NCI-H526 (cell line): Measurements from ENCODE around the gene DYNLL1.
"Not testable (repeated sequence)": the region's sequence is repeated elsewhere in the genome, so short reads cannot be mapped to it uniquely, and the experiment has no call there.

ENCODE experiments used
- DNase-seq, 2 experiments: peaks; one replicate each; lab custom pipeline; 2025; lab: John Stamatoyannopoulos, UW

Gene DYNLL1

DNA sequence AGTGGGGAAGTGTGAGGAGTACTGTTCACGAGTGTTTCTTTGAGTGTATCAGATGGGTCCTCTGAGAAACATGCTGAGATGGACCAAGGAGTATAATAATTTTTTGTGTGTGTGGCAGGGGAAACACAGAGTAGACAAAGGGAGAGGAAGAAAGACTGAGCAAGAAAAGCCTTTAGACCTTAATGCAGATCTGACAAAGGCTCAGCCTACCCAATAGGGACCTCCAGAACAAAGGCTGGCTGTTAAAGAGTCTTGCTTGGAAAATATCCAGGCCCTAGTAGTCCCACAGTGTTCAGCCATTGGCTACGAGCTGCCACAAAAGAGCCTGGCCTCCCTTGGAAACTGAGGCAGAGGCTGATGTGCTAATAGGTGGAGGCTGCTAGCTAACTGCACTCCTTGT lies 19.6 kb downstream of the DYNLL1 start:
- DNase-seq: no peak

DNA sequence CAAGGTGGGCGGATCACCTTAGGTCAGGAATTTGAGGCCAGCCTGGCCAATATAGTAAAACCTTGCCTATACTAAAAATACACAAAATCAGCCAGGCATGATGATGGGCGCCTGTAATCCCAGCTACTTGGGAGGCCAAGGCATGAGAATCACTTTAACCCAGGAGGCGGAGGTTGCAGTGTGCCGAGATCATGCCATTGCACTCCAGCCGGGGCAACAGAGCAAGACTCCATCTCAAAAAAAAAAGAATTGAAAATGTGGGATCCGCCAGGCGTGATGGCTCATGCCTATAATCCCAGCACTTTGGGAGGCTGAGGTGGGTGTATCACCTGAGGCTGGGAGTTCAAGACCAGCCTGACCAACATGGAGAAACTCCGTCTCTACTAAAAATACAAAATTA lies 23.4 kb downstream of the DYNLL1 start:
- not testable (repeated sequence) for DNase-seq

DNA sequence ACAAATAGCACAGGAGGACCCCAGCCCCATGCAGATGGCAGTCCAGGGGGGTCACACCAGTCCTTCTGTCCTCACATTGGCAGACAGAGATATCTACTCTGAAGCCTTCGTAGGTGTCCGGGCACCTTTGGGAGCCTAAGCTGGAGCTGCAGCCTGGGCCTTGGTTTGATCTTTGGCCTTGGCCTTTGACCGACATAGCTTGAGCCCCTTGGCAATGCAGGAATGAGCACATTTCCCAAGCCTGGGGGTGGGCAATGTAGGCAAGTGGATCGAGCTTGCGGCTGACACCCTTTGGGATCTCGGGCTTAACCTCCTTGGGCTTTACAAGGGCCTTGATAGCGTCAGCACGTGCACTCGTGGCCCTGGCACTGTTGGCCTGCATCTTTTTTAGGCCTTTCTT lies 26.7 kb downstream of the DYNLL1 start:
- no peak for DNase-seq

DNA sequence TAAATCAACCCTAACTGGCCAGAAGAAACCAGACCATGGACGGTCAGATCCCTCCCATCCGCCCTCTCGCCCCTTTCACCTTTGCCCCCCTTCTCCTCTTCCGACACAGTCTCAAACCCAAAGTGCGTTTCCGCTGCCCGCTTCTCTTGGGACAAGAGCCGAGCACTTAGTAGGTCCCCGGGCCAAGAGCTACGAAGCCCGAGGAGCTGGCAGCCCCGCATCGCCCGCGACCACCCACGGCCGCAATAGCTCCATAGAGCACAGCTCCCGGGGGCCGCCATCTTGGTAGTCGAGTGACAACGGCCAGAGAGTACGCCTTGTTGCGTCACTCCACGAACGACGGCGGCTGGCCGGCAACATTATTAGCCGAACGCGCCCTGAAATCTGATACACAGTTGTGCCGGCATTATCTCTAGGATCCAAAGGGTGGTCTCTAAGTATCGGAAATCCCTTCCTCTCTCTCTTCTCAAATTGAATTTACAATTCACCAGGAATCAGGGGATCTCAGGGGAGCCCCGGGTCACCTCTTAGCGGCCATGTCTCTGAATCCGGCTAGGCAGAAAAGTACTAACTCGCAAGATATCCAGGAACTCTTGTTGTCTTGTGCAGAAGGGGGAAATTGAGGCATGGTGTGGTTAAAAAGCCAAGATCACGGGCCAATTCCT lies 33.1 kb downstream of the DYNLL1 start, which contains the start of gene COQ5:
Gene COQ5 (minus strand): TSS at position 298 of the 665 bp plus-strand sequence. CDS start 17 bp downstream, at position 281.
- DNase-seq: peak; percentile 60 to 91

DNA sequence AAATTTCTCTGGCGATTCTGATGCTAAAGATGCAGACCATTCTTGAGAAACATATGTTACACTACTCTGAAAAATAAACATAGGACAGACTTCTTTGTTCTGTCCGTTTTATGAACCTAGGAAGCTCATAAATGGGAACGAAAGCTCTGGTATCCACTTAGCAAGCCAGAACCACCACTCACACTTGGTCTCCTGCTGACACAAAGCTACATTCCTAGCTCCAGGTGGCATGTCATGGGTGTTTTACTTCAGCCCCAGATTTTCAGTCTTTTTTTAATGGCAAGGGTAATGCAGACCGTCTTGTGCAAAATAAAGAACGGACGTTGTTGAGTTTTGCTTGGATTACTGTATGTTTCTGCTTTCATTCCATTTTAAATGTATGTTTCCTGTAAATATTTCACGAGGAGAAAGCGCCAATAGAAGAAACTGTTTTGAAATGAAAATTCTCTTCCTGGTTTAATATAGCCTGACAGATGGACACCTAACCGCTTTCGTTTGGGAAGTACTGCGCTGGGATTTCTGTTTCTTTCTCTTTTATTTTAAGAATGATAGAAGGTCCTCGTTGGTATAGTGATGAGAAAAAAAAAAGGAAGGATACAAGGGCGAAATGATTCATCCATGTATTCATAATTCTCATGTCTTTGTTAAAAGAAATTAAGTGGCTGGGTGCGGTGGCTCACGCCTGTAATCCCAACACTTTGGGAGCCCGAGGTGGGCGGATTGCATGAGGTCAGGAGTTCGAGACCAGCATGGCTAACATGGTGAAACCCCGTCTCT lies 33.9 kb downstream of the DYNLL1 start:
- DNase-seq: peak; percentile 18 to 50

DNA sequence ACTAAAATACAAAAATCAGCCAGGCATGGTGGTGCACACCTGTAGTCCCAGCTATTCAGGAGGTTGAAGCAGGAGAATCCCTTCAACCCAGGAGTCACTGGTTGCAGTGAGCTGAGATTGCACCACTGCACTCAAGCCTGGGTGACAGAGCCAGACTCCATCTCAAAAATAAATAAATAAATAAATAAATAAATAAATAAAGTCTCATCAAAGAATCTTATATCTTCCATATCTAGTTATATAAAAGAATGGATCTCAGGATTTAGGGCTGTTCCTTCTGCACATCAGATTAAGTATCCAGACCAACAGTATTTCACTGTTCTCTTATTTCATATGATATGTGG lies 34.5 kb downstream of the DYNLL1 start:
- not testable (repeated sequence) for DNase-seq

DNA sequence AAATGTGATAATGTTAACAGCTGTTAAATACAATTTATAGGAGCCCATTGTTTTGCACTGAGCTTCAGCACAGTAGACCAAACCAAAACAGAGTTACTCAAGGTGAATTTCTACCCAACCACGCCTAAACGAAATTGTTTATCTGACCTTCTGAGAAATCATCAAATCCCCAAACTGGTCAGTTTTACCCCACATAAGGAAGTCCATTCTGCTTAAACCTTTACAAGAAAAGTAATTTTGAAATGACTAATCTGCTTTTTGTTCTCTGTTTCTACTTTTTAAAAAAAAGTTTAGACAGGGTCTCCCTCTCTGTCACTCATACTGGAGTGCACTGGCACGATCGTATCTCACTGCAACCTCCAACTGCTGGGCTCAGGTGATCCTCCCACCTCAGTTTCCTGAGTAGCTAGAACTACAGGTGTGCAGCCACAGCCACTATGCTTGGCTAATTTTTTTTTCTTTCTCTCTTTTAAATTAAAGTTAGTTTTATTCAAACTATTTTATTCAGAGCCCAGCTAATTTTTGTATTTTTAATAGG lies 36.9 kb downstream of the DYNLL1 start:
- no peak for DNase-seq

DNA sequence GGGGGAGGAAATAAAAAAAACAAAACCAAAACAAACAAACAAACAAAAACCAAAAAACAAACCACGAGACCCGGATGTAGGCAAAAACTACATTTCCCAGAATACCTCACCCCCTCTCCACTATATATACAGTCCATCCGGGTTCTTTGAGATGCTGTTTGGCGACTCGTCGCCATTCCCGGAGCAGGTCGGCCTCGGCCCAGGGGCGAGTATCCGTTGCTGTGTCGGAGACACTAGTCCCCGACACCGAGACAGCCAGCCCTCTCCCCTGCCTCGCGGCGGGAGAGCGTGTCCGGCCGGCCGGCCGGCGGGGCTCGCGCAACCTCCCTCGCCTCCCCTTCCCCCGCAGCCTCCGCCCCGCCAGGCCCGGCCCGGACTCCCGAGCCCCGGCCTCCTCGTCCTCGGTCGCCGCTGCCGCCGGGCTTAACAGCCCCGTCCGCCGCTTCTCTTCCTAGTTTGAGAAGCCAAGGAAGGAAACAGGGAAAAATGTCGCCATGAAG lies 38.3 kb downstream of the DYNLL1 start, which contains the start of gene RNF10:
Gene RNF10 (plus strand): TSS at position 154 of the 500 bp plus-strand sequence. CDS start 456 bp downstream, outside the sequence.
- DNase-seq: peak; percentile 76 to 93

DNA sequence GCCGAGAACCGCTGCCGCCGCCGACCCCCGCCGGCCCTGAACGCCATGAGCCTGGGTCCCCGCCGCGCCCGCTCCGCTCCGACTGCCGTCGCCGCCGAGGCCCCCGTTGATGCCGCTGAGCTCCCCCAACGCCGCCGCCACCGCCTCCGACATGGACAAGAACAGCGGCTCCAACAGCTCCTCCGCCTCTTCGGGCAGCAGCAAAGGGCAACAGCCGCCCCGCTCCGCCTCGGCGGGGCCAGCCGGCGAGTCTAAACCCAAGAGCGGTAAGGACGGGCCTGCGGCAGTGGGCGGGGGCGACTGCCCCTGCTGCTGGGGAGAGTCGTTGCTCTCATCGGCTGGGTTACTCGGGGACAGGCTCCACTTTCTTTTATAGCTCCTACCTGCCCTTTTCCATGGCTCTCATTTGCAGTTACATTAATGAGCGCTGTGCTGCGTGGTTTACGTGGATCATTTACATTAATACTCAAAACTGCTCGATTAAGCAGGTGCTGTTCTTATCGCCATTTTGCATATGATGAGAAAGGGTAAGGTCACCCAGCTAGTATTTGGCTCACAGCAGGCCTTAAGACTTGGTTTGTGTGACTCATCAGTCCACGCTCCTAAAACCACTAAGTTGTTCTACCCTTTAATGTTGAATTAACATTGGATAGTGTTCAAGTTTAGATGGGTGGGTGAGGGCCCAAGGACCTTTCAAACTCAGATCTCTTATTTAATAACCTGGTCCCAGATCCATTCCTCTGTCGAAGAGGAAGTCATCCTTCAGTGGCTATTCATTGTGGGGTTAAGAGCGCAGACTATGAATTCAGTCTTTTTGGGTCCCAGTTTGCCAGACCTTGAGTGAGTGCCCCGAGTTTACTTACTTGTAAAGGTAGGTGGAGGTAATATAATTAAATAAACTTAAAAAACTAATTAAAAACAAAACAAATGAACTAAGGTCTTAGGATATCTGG lies 39.1 kb downstream of the DYNLL1 start:
- DNase-seq: peak; percentile 64 to 71

DNA sequence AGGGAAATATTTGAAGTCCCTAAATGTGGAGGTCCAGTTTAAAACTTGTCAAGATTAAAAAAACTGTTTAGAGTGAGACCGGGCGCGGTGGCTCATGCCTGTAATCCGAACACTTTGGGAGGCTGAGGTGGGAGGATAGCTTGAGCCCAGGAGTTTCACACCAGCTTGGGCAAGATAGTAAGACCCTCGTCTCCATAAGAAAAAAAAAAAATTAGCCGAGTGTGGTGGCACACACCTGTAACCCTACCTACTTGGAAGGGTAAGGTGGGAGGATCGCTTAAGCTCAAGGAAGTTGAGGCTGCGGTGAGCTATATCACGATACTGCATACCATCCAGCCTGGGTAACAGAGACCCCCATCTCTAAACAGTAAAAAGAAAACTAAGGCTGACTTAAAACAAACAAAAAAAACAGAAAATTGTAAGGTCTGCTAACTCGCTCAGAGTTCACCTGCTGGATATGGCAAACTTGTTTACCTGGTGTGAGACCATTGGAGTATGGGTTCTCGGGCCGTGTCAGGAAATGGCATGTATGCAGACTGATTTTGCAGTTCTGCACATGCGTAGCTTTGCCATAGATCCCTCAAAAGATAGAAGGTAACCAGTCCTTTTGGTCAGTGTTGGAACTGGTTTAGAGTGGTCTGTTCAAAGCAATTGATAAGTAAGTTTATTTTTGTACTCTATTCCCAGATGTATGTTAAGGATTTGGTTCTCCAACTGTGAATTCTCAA lies 40.3 kb downstream of the DYNLL1 start:
- DNase-seq: peak in 1 of 2 experiments; percentile 42

DNA sequence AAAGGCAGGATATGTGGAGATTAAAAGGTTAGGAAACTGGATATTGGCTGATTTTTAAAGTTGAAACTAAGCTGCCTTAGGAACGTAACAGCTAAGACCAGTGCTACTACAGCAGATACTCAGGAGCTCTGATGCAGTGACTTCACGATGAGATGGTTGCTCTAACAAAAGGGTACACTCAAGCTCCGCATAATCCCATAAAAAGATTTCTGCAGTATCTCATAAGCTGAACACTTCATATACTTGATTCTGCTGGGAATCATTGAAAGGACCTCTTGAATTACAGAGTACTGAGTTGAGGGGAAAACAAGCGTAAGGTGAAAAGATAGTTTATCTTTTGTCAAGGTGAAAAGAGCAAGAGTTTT lies 41.9 kb downstream of the DYNLL1 start:
- no peak for DNase-seq

DNA sequence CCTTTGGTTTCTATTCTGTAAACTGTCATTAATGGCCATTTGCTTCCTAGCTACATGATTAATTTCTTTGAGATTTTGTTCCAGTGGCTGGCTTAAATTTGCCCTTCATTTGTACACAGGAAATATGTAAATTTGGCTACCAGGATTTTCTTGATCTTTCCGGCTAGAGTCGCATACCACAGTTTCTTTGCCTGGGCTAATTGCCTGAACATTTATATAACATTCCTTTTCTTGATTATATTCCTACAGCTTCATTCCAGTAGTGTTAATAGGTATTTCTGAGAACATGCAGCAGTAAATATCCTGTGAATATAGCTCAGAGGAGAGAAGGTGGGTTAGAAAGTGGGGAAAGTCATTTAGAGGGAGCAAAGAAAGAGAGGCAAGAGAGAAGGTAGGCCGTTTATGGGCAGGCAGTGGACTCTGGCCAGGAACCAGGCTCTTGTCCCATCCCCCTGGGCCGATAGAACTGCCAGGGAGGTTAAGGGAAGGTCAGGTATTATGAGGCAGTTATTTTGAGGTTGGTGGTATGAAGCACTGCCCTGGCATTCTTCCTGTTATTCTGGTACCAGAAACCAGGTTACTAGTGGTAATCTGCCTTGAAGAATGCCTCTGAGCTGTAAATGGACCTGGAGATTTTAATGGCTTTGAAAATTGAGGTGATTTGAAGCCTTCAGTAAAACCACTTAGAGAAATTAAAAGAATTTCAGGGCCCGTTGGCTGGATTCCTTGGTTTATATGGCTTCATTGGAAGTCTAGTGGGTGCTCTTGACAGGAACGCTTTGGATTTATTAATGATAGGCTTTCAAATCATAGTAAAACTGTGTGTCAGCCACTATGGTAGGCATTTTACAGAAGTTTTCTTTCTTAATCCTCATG lies 42.6 kb downstream of the DYNLL1 start:
- peak in 1 of 2 experiments; percentile 8 for DNase-seq

DNA sequence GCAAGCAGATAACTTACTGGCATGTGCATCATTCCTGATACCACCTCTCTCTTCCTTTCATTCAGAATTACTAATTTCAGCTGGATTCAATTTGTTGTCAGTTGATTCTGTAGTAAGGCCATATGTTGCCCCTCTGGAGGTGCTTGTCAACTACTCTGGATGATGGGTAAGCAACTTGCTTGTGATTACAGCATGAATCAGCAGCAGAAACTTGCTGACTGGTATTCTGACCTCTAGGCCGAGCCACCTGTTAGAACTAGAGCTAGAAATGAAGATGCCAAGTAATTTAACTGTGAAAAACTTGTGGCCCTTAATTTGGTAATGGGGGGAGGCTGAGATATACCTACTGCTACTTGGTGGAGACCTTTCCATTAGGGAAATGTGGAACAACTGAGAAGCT lies 43.4 kb downstream of the DYNLL1 start:
- DNase-seq: no peak

DNA sequence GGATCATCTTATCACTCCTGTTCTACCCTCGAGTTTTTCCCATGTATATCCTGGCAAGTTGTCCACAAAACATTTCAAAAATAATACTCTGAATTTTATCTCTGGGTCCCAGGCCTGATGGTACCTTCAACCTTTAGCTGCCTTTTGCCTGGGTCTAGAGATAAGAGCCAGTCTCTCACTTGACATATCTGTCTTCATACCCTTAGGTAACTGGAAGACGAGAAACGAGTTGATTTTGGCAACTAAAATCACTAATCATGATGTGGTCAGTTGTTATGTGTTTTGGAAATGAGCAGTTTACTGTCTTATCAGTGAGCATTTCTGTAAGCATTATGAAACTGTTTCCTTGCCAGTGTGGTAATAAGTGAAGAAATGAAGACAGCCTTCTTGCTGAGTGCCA lies 44.5 kb downstream of the DYNLL1 start:
- DNase-seq: no peak

DNA sequence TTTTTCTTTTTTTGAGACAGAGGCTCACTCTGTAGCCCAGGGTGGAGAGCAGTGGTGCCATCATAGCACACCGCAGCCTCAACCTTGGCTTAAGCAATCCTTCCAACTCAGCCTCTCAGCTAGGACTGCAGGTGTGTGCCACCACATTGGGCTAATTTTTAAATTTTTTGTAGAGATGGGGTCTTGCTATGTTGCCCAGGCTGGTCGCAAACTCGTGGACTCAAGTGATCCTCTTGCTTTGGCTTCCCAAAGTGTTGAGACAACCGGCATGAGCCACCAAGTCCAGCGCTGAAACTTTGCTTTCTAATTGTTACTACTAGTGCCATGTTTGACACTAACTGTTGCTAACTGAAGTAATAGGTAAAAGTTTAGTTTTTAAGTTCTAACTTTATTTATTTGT lies 46.3 kb downstream of the DYNLL1 start:
- DNase-seq: no peak

DNA sequence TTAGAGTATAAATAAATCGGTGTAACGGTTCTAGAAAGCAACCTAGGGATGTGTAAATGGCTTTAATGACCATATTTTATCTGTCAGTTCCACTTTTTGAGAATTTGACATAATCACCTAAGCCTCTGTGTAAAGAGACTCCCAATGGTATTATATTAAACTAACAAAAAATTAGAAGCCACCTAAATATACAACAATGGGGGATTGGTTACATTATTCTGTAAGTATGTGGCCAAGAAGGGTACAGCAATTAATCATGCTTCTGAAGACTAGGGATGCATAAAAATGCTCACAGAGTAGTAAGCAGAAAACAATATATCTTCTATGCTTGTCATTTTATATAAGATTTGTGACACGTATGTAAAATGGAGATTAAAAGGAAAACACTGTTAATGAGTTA lies 48.8 kb downstream of the DYNLL1 start:
- no peak for DNase-seq

DNA sequence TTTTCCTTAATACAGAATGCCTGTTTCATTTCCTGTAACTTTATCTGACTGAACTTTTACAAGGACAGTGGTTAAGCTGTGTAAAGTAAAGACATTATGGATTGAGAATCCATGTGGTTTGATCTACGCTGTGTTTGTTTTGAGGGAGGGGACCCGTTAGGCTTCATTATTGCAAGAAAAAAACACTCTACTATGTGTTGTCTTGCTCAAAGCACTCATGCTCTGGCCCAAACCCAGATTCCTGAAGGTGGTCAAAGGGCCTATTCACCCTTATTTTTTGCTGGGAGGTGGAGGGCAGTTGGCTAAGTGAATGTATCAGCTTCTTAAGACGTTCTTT lies 50.1 kb downstream of the DYNLL1 start:
- no peak for DNase-seq
